ENCODE data around the gene AFF4. TPM values are rescaled to one million over a fixed set of nuclear protein-coding genes. Genes with fewer than 3 reads are reported as not detected.
"Not testable (repeated sequence)": the region's sequence is repeated elsewhere in the genome, so short reads cannot be mapped to it uniquely, and the experiment has no call there.

Gene AFF4
- total RNA-seq, 1 experiment from 2014 or later = 38.6 TPM

DNA sequence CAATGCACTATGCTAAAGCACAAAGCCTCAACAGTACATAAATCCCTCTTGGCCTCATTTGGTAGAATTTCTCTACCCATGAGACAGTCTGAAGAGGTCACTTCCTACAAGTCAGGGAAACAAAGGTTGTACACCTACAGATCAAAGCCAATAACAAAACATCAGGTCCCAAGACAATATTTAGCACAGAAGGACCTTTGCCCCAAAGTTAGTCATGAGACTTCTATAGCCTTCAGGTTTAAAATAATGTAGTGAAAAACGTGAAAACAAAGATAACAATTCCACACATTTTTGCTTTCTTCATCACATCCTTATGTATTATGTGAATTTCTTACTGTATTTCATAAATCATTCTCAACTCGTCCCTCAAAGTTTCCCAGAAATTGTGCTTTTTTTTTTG is 15.8 kb downstream of the AFF4 start:
- ATAC-seq = peak; percentile 44; the same call in 1 of the 2 replicates
- Histone ChIP-seq H3K4me3 (replicated peaks in 1 of 2; ENCODE audit: low read depth in 1 of 2, low read length in 2 of 2) (no peak overlapping the region), H3K36me3 (ENCODE audit: control insufficient read depth in 1 of 2, insufficient read depth in 2 of 2, low read length in 2 of 2) (no peaks in the 10 kb centered on the region), H3K79me2 (ENCODE audit: insufficient read depth, low read length) (peaks cover 90% of the 10 kb centered on the region), H3K27ac (ENCODE audit: low read depth, low read length) (peak overlapping the region; percentile 20; the same call in 1 of the 2 replicates), H4K20me1 (ENCODE audit: insufficient read depth) (peaks cover 4% of the 10 kb centered on the region; the same call in 1 of the 2 replicates), H3K4me2 (ENCODE audit: low read length) (peak overlapping the region; percentile 29; the same call in 1 of the 2 replicates), H3K27me3 (ENCODE audit: insufficient read depth, low read length) (no peaks in the 10 kb centered on the region), H2AFZ (ENCODE audit: low read depth, low read length, poor library complexity, severe bottlenecking) (no peak overlapping the region), H3K9me3 (ENCODE audit: control insufficient read depth in 1 of 2, insufficient read depth in 1 of 2, low read depth in 1 of 2, low read length in 2 of 2) (no peaks in the 10 kb centered on the region), H3K9me2 (ENCODE audit: insufficient read depth) (no peaks in the 10 kb centered on the region), H3K4me1 (ENCODE audit: control insufficient read depth in 1 of 2, insufficient read depth in 2 of 2, low read length in 2 of 2) (peaks cover 9 to 21% of the 10 kb centered on the region in 2 experiments; a peak in 3 of 4 replicates), H3K9ac (ENCODE audit: low read length) (no peak overlapping the region)
- no peak for TF ChIP-seq ZFX (IDR thresholded peaks at IDR 0.05)
- no peak for TF ChIP-seq CEBPB (IDR thresholded peaks at IDR 0.05; ENCODE audit: low read depth)
- no peak for TF ChIP-seq SIN3A (IDR thresholded peaks at IDR 0.05; ENCODE audit: low read depth)
- TF ChIP-seq SP1 (IDR thresholded peaks at IDR 0.05; ENCODE audit: low read depth) = no peak
- no peak for TF ChIP-seq TCF7L2 (IDR thresholded peaks at IDR 0.05; ENCODE audit: borderline replicate concordance, extremely low read depth, insufficient read depth, insufficient read length)
- TF ChIP-seq JUND (IDR thresholded peaks at IDR 0.05) = no peak
- no peak for TF ChIP-seq YY1 (IDR thresholded peaks at IDR 0.05; ENCODE audit: extremely low read depth, insufficient replicate concordance, low read depth, low read length)
- no peak for TF ChIP-seq CBX3 (IDR thresholded peaks at IDR 0.05; ENCODE audit: low read depth)
- TF ChIP-seq, protein P1, sequence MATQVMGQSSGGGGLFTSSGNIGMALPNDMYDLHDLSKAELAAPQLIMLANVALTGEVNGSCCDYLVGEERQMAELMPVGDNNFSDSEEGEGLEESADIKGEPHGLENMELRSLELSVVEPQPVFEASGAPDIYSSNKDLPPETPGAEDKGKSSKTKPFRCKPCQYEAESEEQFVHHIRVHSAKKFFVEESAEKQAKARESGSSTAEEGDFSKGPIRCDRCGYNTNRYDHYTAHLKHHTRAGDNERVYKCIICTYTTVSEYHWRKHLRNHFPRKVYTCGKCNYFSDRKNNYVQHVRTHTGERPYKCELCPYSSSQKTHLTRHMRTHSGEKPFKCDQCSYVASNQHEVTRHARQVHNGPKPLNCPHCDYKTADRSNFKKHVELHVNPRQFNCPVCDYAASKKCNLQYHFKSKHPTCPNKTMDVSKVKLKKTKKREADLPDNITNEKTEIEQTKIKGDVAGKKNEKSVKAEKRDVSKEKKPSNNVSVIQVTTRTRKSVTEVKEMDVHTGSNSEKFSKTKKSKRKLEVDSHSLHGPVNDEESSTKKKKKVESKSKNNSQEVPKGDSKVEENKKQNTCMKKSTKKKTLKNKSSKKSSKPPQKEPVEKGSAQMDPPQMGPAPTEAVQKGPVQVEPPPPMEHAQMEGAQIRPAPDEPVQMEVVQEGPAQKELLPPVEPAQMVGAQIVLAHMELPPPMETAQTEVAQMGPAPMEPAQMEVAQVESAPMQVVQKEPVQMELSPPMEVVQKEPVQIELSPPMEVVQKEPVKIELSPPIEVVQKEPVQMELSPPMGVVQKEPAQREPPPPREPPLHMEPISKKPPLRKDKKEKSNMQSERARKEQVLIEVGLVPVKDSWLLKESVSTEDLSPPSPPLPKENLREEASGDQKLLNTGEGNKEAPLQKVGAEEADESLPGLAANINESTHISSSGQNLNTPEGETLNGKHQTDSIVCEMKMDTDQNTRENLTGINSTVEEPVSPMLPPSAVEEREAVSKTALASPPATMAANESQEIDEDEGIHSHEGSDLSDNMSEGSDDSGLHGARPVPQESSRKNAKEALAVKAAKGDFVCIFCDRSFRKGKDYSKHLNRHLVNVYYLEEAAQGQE (IDR thresholded peaks at IDR 0.05; ENCODE audit: low read depth) = no peak
- TF ChIP-seq EZH2phosphoT487 (IDR thresholded peaks at IDR 0.05; ENCODE audit: borderline replicate concordance) = no peak
- no peak for TF ChIP-seq EGR1 (IDR thresholded peaks at IDR 0.05; ENCODE audit: low read depth)
- no peak for TF ChIP-seq SRF (IDR thresholded peaks at IDR 0.05; ENCODE audit: low read depth)
- TF ChIP-seq, protein P2, sequence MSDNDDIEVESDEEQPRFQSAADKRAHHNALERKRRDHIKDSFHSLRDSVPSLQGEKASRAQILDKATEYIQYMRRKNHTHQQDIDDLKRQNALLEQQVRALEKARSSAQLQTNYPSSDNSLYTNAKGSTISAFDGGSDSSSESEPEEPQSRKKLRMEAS (IDR thresholded peaks at IDR 0.05) = no peak
- TF ChIP-seq, protein P3, sequence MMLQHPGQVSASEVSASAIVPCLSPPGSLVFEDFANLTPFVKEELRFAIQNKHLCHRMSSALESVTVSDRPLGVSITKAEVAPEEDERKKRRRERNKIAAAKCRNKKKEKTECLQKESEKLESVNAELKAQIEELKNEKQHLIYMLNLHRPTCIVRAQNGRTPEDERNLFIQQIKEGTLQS (IDR thresholded peaks at IDR 0.05) = no peak
- TF ChIP-seq, protein P4, sequence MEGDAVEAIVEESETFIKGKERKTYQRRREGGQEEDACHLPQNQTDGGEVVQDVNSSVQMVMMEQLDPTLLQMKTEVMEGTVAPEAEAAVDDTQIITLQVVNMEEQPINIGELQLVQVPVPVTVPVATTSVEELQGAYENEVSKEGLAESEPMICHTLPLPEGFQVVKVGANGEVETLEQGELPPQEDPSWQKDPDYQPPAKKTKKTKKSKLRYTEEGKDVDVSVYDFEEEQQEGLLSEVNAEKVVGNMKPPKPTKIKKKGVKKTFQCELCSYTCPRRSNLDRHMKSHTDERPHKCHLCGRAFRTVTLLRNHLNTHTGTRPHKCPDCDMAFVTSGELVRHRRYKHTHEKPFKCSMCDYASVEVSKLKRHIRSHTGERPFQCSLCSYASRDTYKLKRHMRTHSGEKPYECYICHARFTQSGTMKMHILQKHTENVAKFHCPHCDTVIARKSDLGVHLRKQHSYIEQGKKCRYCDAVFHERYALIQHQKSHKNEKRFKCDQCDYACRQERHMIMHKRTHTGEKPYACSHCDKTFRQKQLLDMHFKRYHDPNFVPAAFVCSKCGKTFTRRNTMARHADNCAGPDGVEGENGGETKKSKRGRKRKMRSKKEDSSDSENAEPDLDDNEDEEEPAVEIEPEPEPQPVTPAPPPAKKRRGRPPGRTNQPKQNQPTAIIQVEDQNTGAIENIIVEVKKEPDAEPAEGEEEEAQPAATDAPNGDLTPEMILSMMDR (IDR thresholded peaks at IDR 0.05 in 2 of 3, conservative IDR thresholded peaks at IDR 0.05 in 1 of 3; ENCODE audit: borderline replicate concordance in 1 of 3, insufficient read depth in 1 of 3, low read depth in 2 of 3, low read length in 2 of 3) = no peak
- TF ChIP-seq POLR2AphosphoS5 (IDR thresholded peaks at IDR 0.05; ENCODE audit: low read depth, low read length) = no peak
- TF ChIP-seq POLR2A (IDR thresholded peaks at IDR 0.05; ENCODE audit: borderline replicate concordance, extremely low read depth, insufficient read depth, insufficient read length) = no peak
- no peak for TF ChIP-seq FOSL1 (IDR thresholded peaks at IDR 0.05; ENCODE audit: low read depth)
- no peak for DNase-seq (ENCODE audit: low read depth, low spot score)
- ChIA-PET RAD21 (ENCODE audit: low non-redundant PET in 1 of 2, low total read pairs in 2 of 2, uncharacterized antibody in 2 of 2, unreplicated experiment in 2 of 2) (no interaction called here), POLR2A (no interaction called here), CTCF (no interaction called here)
- intact Hi-C loops (cut with micrococcal nuclease) = no loop called here
- BruUV-seq (replicated peaks) = no TSS peak

DNA sequence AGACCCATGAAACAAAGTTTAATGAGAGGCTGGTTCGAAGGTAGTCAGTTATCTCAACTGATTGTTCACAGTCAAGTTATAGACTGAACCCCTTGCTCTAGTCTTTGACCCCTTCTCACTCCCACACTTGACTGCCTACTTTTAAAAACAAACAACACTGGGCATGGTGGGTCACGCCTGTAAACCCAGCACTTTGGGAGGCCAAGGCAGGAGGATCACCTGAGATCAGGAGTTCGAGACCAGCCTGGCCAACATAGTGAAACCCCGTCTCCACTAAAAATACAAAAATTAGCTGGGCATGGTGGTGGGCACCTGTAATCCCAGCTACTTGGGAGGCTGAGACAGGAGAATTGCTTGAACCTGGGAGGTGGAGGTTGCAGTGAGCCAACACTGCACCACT is 18.1 kb downstream of the AFF4 start:
- H3K36me3 ChIP-seq (ENCODE audit: control insufficient read depth in 1 of 2, insufficient read depth in 2 of 2, low read length in 2 of 2); CTCF ChIA-PET; H4K20me1 ChIP-seq (ENCODE audit: insufficient read depth); H3K27ac ChIP-seq (ENCODE audit: low read depth, low read length); H3K4me2 ChIP-seq (ENCODE audit: low read length); H3K4me3 ChIP-seq (replicated peaks in 1 of 2; ENCODE audit: low read depth in 1 of 2, low read length in 2 of 2); H3K9ac ChIP-seq (ENCODE audit: low read length); DNase-seq (ENCODE audit: low read depth, low spot score); H2AFZ ChIP-seq (ENCODE audit: low read depth, low read length, poor library complexity, severe bottlenecking); H3K9me3 ChIP-seq (ENCODE audit: control insufficient read depth in 1 of 2, insufficient read depth in 1 of 2, low read depth in 1 of 2, low read length in 2 of 2); intact Hi-C loops (cut with micrococcal nuclease); RAD21 ChIA-PET (ENCODE audit: low non-redundant PET in 1 of 2, low total read pairs in 2 of 2, uncharacterized antibody in 2 of 2, unreplicated experiment in 2 of 2); H3K9me2 ChIP-seq (ENCODE audit: insufficient read depth); ATAC-seq; BruUV-seq (replicated peaks); H3K27me3 ChIP-seq (ENCODE audit: insufficient read depth, low read length); POLR2A ChIA-PET: not testable (repeated sequence)
- Histone ChIP-seq H3K79me2 (ENCODE audit: insufficient read depth, low read length) (peaks cover 91% of the 10 kb centered on the region), H3K4me1 (ENCODE audit: control insufficient read depth in 1 of 2, insufficient read depth in 2 of 2, low read length in 2 of 2) (peaks cover 9 to 21% of the 10 kb centered on the region in 2 experiments; a peak in 3 of 4 replicates)
